GM19395 (cell line): ENCODE data around the gene GCAT.
"Not testable (repeated sequence)": the region's sequence is repeated elsewhere in the genome, so short reads cannot be mapped to it uniquely, and the experiment has no call there.

Experiments used
- ATAC-seq: cut with Tn5 transposase; IDR thresholded peaks from one replicate; pipeline ENCODE4 v1.9.1; 2021; ENCODE audit warnings: mild to moderate bottlenecking, moderate library complexity; ENCODE audit not compliant: unreplicated experiment

Gene GCAT

GRCh38 chr22:37782340-37783168 lies 25.2 kb upstream of the GCAT start:
- ATAC-seq = no peak

DNA sequence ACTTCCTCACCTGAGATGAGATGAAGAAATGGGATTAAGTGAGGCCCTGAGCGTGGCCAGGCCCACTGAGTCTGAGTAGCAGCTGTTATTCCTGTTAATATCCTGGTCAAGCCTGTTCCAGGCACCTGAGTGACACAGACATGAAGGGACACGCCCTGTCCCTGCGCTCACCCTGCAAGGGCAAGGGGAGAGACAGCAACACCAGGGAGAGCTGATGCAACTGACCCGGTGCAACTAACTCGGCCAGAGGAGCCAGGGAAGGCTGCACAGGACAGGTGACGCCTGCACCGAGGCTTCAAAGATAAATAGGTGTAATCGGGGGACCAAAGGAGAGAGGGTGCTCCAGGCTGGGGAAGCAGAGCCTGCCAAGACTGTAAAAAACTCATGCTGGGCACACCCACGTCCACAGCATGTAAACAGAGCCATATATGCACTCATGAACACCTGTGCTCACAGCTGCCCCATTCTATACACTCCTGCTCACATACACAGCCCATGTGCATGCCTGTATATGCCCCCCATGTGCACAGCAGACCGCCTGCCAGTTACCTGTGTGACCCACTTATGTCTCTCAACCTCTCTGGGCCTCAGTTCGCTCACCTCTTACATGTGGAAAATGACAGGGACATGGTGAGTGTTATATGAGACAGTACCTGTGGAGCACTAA lies 22.8 kb upstream of the GCAT start:
- no peak for ATAC-seq

DNA sequence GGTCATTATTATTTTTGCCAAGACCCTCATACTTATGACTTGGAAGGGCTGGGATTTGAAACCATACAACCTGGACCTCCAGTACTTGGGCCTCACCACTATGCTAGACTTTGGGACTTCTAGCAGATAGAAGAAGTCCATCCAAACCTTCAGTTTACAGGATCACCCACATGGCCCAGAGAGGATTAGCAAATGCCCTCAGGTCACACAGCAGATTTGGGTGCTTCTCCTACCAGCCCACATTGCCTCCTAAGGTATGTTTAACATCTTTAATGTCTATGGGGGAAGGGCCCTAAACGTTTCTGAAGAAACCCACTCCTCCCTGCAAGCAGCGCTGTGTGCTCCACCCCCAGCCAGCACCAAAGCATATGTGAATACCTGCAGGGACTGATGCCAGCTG lies 17.5 kb upstream of the GCAT start:
- no peak for ATAC-seq

DNA sequence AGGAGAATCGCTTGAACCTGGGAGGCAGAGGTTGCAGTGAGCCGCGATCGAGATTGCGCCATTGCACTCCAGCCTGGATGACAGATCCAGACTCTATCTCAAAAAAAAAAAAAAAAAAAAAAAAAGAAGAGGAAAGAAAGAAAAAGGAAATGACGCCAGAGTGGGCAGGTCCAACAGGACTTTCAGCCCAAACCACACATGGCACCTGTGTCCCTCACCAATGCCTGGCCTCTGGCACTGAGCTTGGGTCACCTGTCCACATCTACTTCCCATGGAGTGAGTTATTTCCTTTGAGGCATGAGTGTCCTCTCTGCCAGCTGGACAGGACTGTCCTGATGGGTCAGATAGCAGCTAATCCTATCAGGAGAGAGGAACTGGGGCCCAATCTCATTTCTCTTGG lies 15.2 kb upstream of the GCAT start:
- ATAC-seq = no peak

GRCh38 chr22:37794376-37794775 lies 13.4 kb upstream of the GCAT start:
- ATAC-seq = no peak

DNA sequence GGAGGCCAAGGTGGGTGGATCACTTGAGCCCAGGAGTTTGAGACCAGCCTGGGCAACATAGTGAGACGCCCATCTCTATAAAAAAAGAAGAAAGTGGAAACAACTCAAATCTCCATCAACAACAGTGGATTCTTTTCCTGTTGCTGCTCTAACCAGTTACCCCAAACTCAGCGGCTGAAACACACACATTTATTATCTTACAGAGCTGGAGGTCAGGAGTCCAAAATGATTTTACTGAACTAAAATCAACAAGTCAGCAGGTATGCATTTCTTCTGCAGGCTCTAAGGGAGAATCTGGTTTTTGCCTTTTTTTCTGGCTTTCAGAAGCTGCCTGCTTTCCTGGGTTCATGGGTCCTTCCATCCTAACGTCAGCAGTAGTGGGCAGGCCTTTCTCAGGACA lies 11.7 kb upstream of the GCAT start:
- no peak for ATAC-seq

GRCh38 chr22:37797259-37797658 lies 10.5 kb upstream of the GCAT start:
- not testable (repeated sequence) for ATAC-seq

- no peak for ATAC-seq
Measured at GRCh38 chr22:37797874-37798500, 9.7 kb upstream of the GCAT start.

DNA sequence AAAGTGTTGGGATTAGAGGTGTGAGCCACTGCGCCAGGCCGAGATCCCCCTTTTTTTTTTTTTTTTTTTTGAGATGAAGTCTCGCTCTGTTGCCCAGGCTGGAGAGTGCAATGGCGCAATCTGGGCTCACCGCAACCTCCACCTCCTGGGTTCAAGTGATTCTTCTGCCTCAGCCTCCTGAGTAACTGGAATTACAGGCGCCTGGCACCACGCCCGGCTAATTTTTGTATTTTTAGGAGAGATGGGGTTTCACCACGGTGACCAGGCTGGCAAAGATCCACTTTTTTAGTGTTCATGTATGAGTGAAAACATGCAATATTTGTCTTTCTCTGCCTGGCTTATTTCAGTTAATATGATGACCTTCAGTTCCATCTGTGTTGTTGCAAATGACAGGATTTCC lies 7.8 kb upstream of the GCAT start:
- ATAC-seq = not testable (repeated sequence)

GRCh38 chr22:37801946-37802309 lies 5.8 kb upstream of the GCAT start:
- ATAC-seq = no peak

- no peak for ATAC-seq
Measured at GRCh38 chr22:37802310-37803194, 5.2 kb upstream of the GCAT start.

DNA sequence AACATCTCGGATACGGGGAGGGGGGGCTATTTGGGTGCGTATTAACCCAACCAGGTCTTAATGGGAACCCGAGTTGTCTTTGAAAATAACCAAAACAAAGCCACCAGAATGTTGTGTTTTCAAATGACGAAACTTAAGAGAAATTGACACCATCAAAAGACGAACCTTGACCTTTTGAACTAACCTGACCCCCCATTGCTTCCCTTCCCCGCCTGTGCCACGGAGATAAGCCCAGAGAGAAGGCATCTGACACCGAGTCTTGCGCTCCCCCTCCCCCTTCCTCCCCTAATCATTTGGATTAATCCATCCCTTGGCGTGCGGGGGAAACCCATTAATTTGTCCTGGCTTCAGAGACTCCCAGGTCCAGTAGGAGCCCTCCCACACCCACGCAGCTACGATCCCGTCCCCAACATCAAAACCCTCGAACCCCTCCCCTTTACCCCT lies 4.5 kb upstream of the GCAT start:
- no peak for ATAC-seq

DNA sequence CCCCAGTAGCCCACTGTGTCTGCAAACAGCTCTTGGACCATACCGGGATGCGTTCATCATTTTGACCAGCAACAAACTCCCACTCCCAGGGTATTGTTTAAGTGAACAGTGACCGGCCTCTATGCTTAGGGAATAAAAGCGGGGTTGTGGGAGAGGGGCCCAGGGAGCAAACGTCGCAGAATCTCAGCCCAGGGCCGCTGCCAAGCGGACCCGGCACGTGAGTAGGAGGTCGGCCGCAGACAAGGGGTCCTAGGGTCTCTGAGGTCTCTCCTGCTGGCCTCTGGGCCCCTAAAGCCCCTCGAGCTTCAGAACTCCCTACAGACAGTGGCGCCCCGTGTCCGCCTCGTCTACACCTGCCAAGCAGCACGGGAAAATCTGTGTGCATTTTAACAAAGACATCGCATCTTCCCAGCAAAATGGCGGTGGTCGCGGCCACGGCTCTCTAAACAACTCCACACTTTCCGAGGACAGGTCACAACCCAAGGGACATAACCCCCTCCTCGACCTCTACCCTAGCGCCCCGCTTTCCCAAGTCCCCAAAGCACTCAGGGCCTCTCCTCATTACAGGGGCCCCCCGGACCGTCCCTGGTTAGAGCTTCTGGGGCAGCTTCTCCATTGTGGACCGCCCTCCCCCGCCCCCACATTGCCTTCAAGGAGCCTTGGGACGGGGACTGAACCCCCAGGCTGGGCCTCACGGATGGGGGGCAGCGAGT lies 3.9 kb upstream of the GCAT start:
- ATAC-seq = no peak

GRCh38 chr22:37804352-37804880 lies 3.3 kb upstream of the GCAT start:
- no peak for ATAC-seq

DNA sequence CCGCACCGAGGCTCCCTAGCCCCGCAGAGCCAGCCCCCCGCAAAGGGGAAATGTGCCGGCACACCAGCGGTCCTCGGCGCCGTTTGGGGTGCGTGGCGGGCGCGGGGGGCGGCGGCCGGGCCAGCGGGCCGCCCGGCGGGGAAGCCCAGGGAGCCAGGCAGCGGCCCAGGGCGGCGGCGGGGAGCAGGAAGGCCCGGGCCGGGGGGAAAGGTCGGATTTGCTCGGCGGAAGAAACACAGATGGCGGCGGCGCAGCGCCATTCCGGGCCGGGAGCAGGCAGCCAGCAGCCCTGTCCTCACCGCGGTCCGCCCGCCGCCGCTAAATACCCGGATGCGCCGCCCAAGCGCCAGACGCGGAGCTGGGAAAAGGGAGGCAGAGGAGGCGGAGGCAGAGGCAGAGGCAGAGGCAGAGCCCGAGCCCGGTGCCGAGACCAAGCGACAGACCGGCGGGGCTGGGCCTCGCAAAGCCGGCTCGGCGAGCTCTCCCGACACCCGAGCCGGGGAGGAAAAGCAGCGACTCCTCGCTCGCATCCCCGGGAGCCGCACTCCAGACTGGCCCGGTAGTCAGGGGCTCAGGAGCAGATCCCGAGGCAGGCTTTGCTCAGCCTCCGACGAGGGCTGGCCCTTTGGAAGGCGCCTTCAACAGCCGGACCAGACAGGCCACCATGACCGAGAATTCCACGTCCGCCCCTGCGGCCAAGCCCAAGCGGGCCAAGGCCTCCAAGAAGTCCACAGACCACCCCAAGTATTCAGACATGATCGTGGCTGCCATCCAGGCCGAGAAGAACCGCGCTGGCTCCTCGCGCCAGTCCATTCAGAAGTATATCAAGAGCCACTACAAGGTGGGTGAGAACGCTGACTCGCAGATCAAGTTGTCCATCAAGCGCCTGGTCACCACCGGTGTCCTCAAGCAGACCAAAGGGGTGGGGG lies 2.6 kb upstream of the GCAT start:
- no peak for ATAC-seq

DNA sequence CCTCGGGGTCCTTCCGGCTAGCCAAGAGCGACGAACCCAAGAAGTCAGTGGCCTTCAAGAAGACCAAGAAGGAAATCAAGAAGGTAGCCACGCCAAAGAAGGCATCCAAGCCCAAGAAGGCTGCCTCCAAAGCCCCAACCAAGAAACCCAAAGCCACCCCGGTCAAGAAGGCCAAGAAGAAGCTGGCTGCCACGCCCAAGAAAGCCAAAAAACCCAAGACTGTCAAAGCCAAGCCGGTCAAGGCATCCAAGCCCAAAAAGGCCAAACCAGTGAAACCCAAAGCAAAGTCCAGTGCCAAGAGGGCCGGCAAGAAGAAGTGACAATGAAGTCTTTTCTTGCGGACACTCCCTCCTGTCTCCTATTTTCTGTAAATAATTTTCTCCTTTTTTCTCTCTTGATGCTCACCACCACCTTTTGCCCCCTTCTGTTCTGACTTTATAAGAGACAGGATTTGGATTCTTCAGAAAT lies 1.9 kb upstream of the GCAT start:
- no peak for ATAC-seq

- no peak for ATAC-seq
Measured at GRCh38 chr22:37806409-37807333, 1.1 kb upstream of the GCAT start.

- no peak for ATAC-seq
Measured at GRCh38 chr22:37808294-37808657, 542 bp downstream of the GCAT start.
